Measurements from ENCODE around the gene LDHD.

LDHD gene

DNA sequence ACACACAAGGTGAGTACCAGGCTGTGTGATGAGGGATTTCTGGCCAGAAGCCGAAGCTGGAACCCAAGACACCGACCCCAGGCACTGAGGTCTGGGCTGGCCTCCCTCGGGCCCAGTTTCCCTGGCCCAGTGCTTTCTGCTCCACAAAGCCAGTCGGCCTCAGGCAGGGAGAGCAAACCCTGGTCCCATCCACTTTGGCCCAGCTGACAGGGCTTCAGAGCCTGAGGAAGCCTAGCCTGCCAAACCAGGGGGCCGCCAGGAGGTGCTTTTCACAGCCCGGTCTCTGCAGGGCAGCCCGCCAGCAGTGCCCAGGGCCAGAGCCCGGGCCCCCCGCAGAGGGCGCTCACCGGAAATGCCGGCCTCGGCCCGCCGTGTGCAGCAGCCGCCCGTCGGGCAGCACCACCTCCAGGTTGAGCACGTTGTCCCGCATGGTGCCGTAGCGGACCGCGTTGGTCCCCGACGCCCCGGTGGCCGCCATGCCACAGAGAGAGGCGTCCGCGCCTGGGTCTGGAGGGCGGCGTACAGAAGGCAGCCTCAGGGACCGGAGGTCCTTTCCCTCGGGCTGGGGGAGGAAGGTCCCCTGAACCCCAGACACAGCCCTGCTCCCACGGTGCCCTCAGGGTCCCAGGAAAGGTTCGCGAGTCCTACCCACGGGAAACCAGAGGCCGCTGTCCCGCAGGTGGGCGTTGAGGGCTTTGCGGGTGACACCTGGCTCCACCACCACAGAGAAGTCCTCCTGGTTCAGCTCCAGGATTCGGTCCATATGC, 2.2 kb downstream of the LDHD start:
- DNase-seq, result no peak

GRCh38 chr16:75113541-75114121, 2.9 kb downstream of the LDHD start:
- no peak for DNase-seq

DNA sequence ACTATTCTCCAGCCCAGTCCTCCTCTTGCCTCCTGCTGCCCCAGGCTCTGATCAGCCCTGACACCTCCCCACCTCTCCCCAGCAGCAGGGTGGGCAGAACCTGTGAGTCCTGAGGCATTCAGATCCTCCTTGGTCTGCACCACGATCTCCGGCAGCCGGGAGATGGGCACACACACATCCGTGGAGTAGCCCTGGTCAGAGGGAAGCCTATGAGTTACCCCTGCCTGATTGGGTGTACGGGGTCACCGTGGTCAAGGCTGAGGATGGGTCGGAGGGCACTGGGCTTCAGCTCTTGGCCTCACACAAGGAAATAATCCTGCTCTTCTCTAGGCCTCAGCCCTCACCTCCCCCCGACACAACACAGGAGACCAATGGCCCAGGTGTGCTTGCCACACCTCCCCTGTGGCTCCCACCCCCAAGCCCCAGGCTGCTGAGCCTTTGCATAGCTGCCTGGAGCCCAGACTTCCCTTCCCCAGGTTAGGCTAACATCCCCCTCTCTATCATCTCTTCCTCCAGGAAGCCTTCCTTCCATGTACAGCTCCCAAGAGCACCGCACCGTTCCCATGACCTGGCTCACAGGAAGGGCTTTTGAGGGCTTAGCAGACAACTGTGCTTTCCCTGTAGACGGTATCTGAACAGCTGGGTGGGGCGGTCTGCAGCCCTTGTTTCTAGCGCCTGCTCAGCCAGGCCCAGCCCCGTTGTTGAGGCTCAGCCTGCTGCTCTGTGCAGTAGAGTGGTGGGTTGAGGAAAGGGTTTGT, 3.7 kb downstream of the LDHD start:
- DNase-seq, result no peak

GRCh38 chr16:75111961-75112733, 4.4 kb downstream of the LDHD start:
- DNase-seq, result peak; percentile 57 to 75 (median 61)

- DNase-seq, result no peak
Observed at GRCh38 chr16:75111514-75111940, 5.1 kb downstream of the LDHD start.

GRCh38 chr16:75110637-75111513, 5.7 kb downstream of the LDHD start:
- peak; percentile 93 to 97 (median 95) for DNase-seq

DNA sequence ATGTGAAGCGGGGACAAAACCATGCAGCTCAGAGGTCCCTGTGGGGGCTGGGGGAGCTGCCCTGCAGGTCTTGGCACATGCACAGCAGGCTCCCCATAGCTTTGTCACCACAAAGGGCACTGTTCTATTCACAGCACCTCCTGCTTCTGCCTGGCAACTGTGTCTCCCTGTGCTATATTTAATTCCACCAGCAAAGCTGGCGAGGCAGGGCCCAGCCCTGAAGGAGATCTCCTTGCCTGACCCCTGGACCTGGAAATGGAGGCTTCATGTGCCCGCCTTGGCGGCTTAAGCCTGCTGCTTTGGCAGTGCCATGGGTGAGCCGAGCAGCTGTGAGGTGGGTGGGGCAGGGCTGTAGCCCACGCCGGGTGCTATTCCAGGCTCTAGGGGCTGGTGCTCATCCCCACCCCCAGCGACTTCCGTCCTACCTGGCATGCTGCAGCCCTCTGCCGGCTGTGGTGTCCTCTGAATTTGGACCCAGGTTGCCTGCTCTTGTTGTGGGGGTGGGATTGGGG, 6.8 kb downstream of the LDHD start:
- DNase-seq, result no peak

- peak; percentile 78 to 83 (median 82) for DNase-seq
Observed at GRCh38 chr16:75108792-75109731, 7.5 kb downstream of the LDHD start.

DNA sequence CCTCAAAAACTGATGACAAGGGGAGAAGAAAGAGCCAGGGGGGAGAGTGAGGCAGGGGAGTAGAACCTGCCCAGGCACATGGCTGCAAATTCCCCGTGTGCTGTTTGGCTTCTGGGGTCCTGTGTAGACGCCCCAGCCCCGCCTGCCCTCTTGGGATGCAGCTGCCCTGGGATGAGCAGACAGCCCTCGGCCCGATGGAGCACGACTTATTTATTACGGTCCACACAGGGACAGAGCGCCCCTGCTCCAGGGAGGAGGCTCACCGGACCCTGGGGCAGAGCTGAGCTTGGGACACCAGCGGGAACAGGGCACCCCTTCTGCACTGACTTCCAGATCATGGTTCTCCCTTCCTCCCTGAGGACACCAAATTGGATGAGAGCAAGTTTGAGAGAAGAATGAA, 9.1 kb downstream of the LDHD start:
- no peak for DNase-seq

- no peak for DNase-seq
Observed at GRCh38 chr16:75106351-75107274, 10.0 kb downstream of the LDHD start.

DNA sequence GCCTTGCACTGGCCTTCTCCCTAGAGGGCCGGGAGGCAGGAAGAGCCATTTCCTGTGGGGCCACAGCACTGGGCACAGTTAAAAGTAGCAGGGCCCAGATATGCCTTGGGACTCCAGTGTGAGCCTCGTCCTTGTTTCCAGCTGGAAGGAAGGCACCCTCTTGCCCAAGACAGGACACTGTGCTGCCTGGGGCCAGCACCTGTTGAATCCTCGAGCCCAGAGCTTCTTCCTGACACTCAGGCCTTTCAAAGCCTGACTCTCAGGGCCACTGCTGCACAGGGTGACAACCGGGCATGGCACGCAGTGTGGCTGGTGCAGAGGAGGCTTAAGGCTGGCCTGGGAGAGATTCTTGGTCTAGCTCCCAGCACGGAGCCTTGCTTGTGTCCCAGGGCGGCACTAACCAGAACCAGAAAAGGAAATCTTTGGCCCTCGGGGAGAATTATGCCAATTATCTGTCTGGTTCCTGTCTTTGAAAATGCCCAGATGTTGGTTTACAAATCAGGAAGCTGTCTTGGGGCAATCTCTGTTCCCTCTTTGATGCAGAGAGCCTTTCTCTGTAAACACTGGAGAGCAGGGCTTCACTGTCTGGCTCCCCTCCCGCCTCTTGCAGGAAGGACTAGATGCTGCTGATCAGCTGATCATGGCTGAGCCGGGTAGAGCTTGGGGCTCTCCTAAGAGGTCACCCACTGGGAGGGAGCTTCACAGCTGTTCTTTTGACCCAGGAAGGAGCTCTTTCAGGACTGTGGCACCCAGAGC, 11.1 kb downstream of the LDHD start:
- DNase-seq, result peak; percentile 71 to 78 (median 72)

- no peak for DNase-seq
Observed at GRCh38 chr16:75104836-75105235, 11.7 kb downstream of the LDHD start.

DNA sequence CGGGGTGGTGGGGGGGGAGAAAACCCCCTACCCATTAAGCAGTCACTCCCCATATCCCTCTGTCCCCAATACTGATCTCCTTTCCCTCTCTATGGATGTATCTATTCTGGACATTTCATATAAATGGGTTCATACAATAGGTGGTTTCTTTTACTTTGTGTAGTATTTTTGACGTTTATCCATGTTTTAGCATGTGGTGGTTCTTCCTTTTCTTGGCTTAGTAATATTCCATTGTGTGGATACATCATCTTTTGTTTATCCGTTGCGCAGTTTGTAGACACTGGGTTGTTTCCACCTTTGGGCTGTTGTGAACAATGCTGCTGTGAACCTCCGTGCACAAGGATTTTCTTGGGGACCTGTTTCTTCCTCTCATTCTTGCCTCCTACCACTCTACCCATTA, 12.6 kb downstream of the LDHD start:
- no peak for DNase-seq

- DNase-seq, result no peak
Observed at GRCh38 chr16:75102595-75102994, 14.0 kb downstream of the LDHD start.

DNA sequence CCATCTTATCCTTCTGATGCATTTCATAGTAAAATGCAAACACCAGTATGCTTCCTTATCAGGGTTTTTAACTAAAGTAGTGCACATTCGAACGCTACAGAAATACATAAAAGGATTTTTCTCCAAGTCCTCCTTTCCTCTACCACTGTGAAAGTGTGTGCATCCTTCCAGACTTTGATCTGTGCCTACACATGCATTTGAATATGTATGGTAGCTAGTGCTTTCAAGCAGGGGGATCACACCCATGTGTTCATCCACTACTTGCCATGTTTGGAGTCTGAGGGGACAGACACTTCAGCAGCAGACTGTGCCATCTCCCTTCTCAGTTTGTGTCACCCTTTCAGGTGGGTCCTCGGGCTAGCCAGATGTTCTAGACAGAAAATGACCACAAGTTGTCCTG, 14.9 kb downstream of the LDHD start:
- DNase-seq, result no peak

GRCh38 chr16:75100603-75100990, 16.0 kb downstream of the LDHD start:
- no peak for DNase-seq

- DNase-seq, result peak; percentile 75 to 83 (median 80)
Observed at GRCh38 chr16:75099738-75100602, 16.6 kb downstream of the LDHD start.
